ENCODE results near the gene GRB10.

- no peak for TF ChIP-seq POLR2A (IDR thresholded peaks at IDR 0.05)
- no peak for TF ChIP-seq CTCF (IDR thresholded peaks at IDR 0.05)
Measured at GRCh38 chr7:50591480-50592438, 190.9 kb downstream of the GRB10 start.
